PC-3 (cell line): ENCODE results near the gene ICE1. TPM values are rescaled to one million over a fixed set of nuclear protein-coding genes. Genes with fewer than 3 reads are reported as not detected.
A peak's percentile ranks its signal among the peaks of the same experiment; 100 is the strongest.

Experiments
- ATAC-seq: fragments of 200-7000 bp; cut with Tn5 transposase; 2 replicates; pipeline ENCODE4 v1.9.1; 2020; ENCODE audit warnings: mild to moderate bottlenecking, moderate library complexity
- BruUV-seq: library from RNA; stranded (reverse); fragments of 400-500 nt; replicated peaks from 2 replicates; lab custom pipeline; 2021; lab: Mats Ljungman, UMichigan
- CTCF ChIA-PET: fragments of 300-600 bp; sonication (Branson Sonifier 250); formaldehyde crosslinking; loops from one replicate; lab custom pipeline; 2022; ENCODE audit warnings: antibody characterized with exemption; lab: Charles Lee
- POLR2A ChIA-PET: fragments of 300-600 bp; sonication (Branson Sonifier 250); formaldehyde crosslinking; loops from one replicate; lab custom pipeline; 2022; ENCODE audit warnings: antibody characterized with exemption; ENCODE audit not compliant: unreplicated experiment; lab: Charles Lee
- DNase-seq: peaks from one replicate; pipeline ENCODE4 v3.0.0-alpha.2; 2015
- H2AFZ ChIP-seq: fragments of 300-600 bp; sonication (generic); 2 replicates; pipeline ENCODE4 v1.6.0; 2016; ENCODE audit warnings: antibody characterized with exemption, low read length
- H3F3A ChIP-seq: fragments of 300-600 bp; sonication (generic); one replicate; pipeline ENCODE4 v1.6.0; 2017; ENCODE audit warnings: antibody characterized with exemption, low read length, control low read depth, mild to moderate bottlenecking; ENCODE audit not compliant: unreplicated experiment
- H3K27ac ChIP-seq: fragments of 300-600 bp; sonication (generic); 2 replicates; pipeline ENCODE4 v1.5.1; 2016; ENCODE audit warnings: mild to moderate bottlenecking, low read length
- H3K27me3 ChIP-seq: fragments of 300-600 bp; sonication (generic); 2 replicates; pipeline ENCODE4 v1.6.1; 2016; ENCODE audit warnings: low read length, mixed read lengths
- H3K36me3 ChIP-seq: fragments of 300-600 bp; sonication (generic); 2 replicates; pipeline ENCODE4 v1.6.1; 2016; ENCODE audit warnings: low read depth, mixed run types, low read length, mixed read lengths
- H3K4me1 ChIP-seq: fragments of 300-600 bp; sonication (generic); 2 replicates; pipeline ENCODE4 v1.5.1; 2016; ENCODE audit warnings: low read length; ENCODE audit not compliant: insufficient read depth
- H3K4me2 ChIP-seq: fragments of 300-600 bp; sonication (generic); 2 replicates; pipeline ENCODE4 v1.6.0; 2016; ENCODE audit warnings: low read length
- H3K4me3 ChIP-seq: fragments of 300-600 bp; sonication (generic); 2 replicates; pipeline ENCODE4 v1.5.1; 2016; ENCODE audit warnings: mild to moderate bottlenecking, low read length, mixed read lengths
- H3K79me2 ChIP-seq: fragments of 300-600 bp; sonication (generic); 2 replicates; pipeline ENCODE4 v1.6.1; 2017; ENCODE audit warnings: low read length, mixed read lengths
- H3K9ac ChIP-seq: fragments of 300-600 bp; sonication (generic); 2 replicates; pipeline ENCODE4 v1.6.0; 2016; ENCODE audit warnings: mild to moderate bottlenecking, low read length
- H3K9me2 ChIP-seq: fragments of 300-600 bp; sonication (generic); replicated peaks from 2 replicates; pipeline ENCODE4 v1.6.1; 2016; ENCODE audit warnings: mixed run types, low read length, mixed read lengths
- H3K9me3 ChIP-seq: fragments of 300-600 bp; sonication (generic); 2 replicates; pipeline ENCODE4 v1.6.1; 2016; ENCODE audit warnings: low read length, mixed read lengths
- H4K20me1 ChIP-seq: fragments of 300-600 bp; sonication (generic); 2 replicates; pipeline ENCODE4 v1.6.1; 2016; ENCODE audit warnings: low read length, mixed read lengths
- CTCF ChIP-seq: fragments of 300-600 bp; sonication (generic); conservative IDR thresholded peaks from 2 replicates; pipeline ENCODE4 v1.5.1; 2017; ENCODE audit warnings: antibody characterized with exemption, low read depth, mild to moderate bottlenecking, low read length
- EZH2 ChIP-seq: fragments of 300-600 bp; sonication (generic); IDR thresholded peaks from one replicate; pipeline ENCODE4 v1.6.1; 2017; ENCODE audit warnings: antibody characterized with exemption, mild to moderate bottlenecking, low read length; ENCODE audit not compliant: unreplicated experiment
- EZH2phosphoT487 ChIP-seq: fragments of 300-600 bp; sonication (generic); IDR thresholded peaks from 2 replicates; pipeline ENCODE4 v1.6.1; 2018; ENCODE audit warnings: mild to moderate bottlenecking, antibody characterized with exemption, low read length, borderline replicate concordance
- intact Hi-C: fragments of 100-400 bp; cut with micrococcal nuclease; formaldehyde crosslinking; loops from 2 replicates; pipeline ENCODE4 v1.9.0; 2023
- total RNA-seq: library from RNA; depleted of rRNA; stranded (reverse); fragments of >200 nt; gene quantifications from 2 replicates; pipeline ENCODE4 v1.2.3, GENCODE V29; 2014

Gene ICE1
- total RNA-seq, 1 experiment from 2014 or later: 21.9 TPM

GRCh38 chr5:5497152-5497788, 74.8 kb downstream of the ICE1 start:
- DNase-seq: peak; percentile 72
- H3K79me2 ChIP-seq: no peaks in the 10 kb centered on the region
- H4K20me1 ChIP-seq: no peaks in the 10 kb centered on the region
- H3K27ac ChIP-seq: no peak overlapping the region
- H3K9me2 ChIP-seq: no peaks in the 10 kb centered on the region
- no TSS peak for BruUV-seq
- no peaks in the 10 kb centered on the region for H3K9me3 ChIP-seq
- ChIA-PET POLR2A (interaction anchor here (0.7 kb wide), 1 partner anchor 881 kb away, joined by 8 read pairs; no protein-coding TSS in a partner anchor), CTCF (no interaction called here)
- intact Hi-C loops: loop anchor here (1.0 to 10.0 kb wide), 2 partner anchors 878 to 1080 kb away; partner anchors contain the start of gene MED10
- H3K9ac ChIP-seq: no peak overlapping the region
- H3K4me1 ChIP-seq: no peaks in the 10 kb centered on the region
- H3K4me3 ChIP-seq: no peak overlapping the region
- no peaks in the 10 kb centered on the region for H3K36me3 ChIP-seq
- no peak overlapping the region for H3K4me2 ChIP-seq
- no peaks in the 10 kb centered on the region for H3F3A ChIP-seq
- H3K27me3 ChIP-seq: peaks cover 15% of the 10 kb centered on the region; the same call in 1 of the 2 replicates
- H2AFZ ChIP-seq: no peak overlapping the region
- TF ChIP-seq EZH2 (no peak), CTCF (peak; percentile 89), EZH2phosphoT487 (no peak)
- ATAC-seq: peak; percentile 76

- no peak overlapping the region for H3K9ac ChIP-seq
- H3K4me1 ChIP-seq: no peaks in the 10 kb centered on the region
- H4K20me1 ChIP-seq: no peaks in the 10 kb centered on the region
- H3K4me2 ChIP-seq: no peak overlapping the region
- CTCF ChIA-PET: no interaction called here
- DNase-seq (no peak), ATAC-seq (no peak)
- H3F3A ChIP-seq: no peaks in the 10 kb centered on the region
- no peaks in the 10 kb centered on the region for H3K79me2 ChIP-seq
- H3K27ac ChIP-seq: no peak overlapping the region
- TF ChIP-seq CTCF (no peak), EZH2 (no peak), EZH2phosphoT487 (no peak)
- no peaks in the 10 kb centered on the region for H3K9me2 ChIP-seq
- no peak overlapping the region for H3K4me3 ChIP-seq
- POLR2A ChIA-PET: no interaction called here
- BruUV-seq: no TSS peak
- H3K36me3 ChIP-seq: no peaks in the 10 kb centered on the region
- no peaks in the 10 kb centered on the region for H3K9me3 ChIP-seq
- H2AFZ ChIP-seq: no peak overlapping the region
- peaks cover 22% of the 10 kb centered on the region; the same call in 1 of the 2 replicates for H3K27me3 ChIP-seq
- intact Hi-C loops: loop anchor here (10.0 kb wide), 1 partner anchor 875 kb away; the partner anchor contains the start of gene MED10
Observed at GRCh38 chr5:5499442-5499841, 77.0 kb downstream of the ICE1 start.

- Histone ChIP-seq H3K9me2 (no peaks in the 10 kb centered on the region), H3K27me3 (peaks cover 58% of the 10 kb centered on the region), H3K9me3 (no peaks in the 10 kb centered on the region), H3K36me3 (no peaks in the 10 kb centered on the region), H3K4me1 (no peaks in the 10 kb centered on the region), H3K4me3 (no peak overlapping the region), H2AFZ (no peak overlapping the region), H3K79me2 (no peaks in the 10 kb centered on the region), H3F3A (no peaks in the 10 kb centered on the region), H4K20me1 (no peaks in the 10 kb centered on the region), H3K4me2 (no peak overlapping the region), H3K9ac (no peak overlapping the region), H3K27ac (no peak overlapping the region)
- no peak for DNase-seq
- no peak for TF ChIP-seq EZH2
- TF ChIP-seq EZH2phosphoT487: no peak
- TF ChIP-seq CTCF: no peak
- ChIA-PET CTCF (no interaction called here), POLR2A (no interaction called here)
- no TSS peak for BruUV-seq
- intact Hi-C loops: no loop called here
- ATAC-seq: no peak
Observed at GRCh38 chr5:5504325-5504724, 81.8 kb downstream of the ICE1 start.
